Neural cell (in vitro differentiated cells): Measurements from ENCODE around the gene UBN2. TPM values are rescaled to one million over a fixed set of nuclear protein-coding genes. Genes with fewer than 3 reads are reported as not detected.

Experiments
- H2AFZ ChIP-seq: fragments of 200-600, 300-800 bp; sonication (generic), shearing (Covaris generic); 2 replicates; pipeline ENCODE4 v1.6.0; 2014; ENCODE audit warnings: low read depth, mild to moderate bottlenecking, antibody characterized with exemption, low read length, moderate library complexity
- H3F3A ChIP-seq: fragments of 200-600 bp; shearing (Covaris generic); 2 replicates; pipeline ENCODE4 v1.6.1; 2016; ENCODE audit warnings: mild to moderate bottlenecking, moderate library complexity, mixed read lengths, antibody characterized with exemption, low read length; ENCODE audit not compliant: insufficient read depth, poor library complexity, severe bottlenecking
- H3K27ac ChIP-seq: fragments of 200-600, 300-800 bp; sonication (generic), shearing (Covaris generic); 2 replicates; pipeline ENCODE4 v1.5.1; 2014; ENCODE audit warnings: mild to moderate bottlenecking, low read length, moderate library complexity
- H3K27me3 ChIP-seq: fragments of 300-800, 200-600 bp; sonication (generic), shearing (Covaris generic); 2 replicates; pipeline ENCODE4 v1.6.0; 2014; ENCODE audit warnings: mild to moderate bottlenecking, low read depth, low read length, moderate library complexity; ENCODE audit not compliant: insufficient read depth
- H3K36me3 ChIP-seq: fragments of 300-800, 200-600 bp; sonication (generic), shearing (Covaris generic); 2 replicates; pipeline ENCODE4 v1.5.1; 2014; ENCODE audit warnings: mild to moderate bottlenecking, antibody characterized with exemption, low read length, moderate library complexity; ENCODE audit not compliant: insufficient read depth
- H3K4me2 ChIP-seq: fragments of 300-800, 200-600 bp; sonication (generic), shearing (Covaris generic); 2 replicates; pipeline ENCODE4 v1.6.0; 2014; ENCODE audit warnings: mild to moderate bottlenecking, low read length
- H3K4me3 ChIP-seq: fragments of 300-800, 200-600 bp; sonication (generic), shearing (Covaris generic); 2 replicates; pipeline ENCODE4 v1.5.1; 2014; ENCODE audit warnings: mild to moderate bottlenecking, low read length, moderate library complexity
- H3K79me2 ChIP-seq: fragments of 200-600 bp; shearing (Covaris generic); replicated peaks from 2 replicates; pipeline ENCODE4 v1.6.0; 2014; ENCODE audit warnings: mild to moderate bottlenecking, low read length, moderate library complexity; ENCODE audit not compliant: insufficient read depth
- H3K9ac ChIP-seq: fragments of 300-800, 200-600 bp; sonication (generic), shearing (Covaris generic); 2 replicates; pipeline ENCODE4 v1.6.1; 2016; ENCODE audit warnings: mild to moderate bottlenecking, low read length, mixed read lengths
- H3K9me2 ChIP-seq: fragments of 200-600 bp; shearing (Covaris generic); 2 replicates; pipeline ENCODE4 v1.6.1; 2016; ENCODE audit warnings: mild to moderate bottlenecking, low read length, mixed read lengths; ENCODE audit not compliant: insufficient read depth
- H3K9me3 ChIP-seq: fragments of 200-600, 300-800 bp; sonication (generic), shearing (Covaris generic); 2 replicates; pipeline ENCODE4 v1.6.1; 2016; ENCODE audit warnings: mild to moderate bottlenecking, mixed run types, low read length, moderate library complexity, mixed read lengths
- H4K20me1 ChIP-seq: fragments of 200-600 bp; shearing (Covaris generic); 2 replicates; pipeline ENCODE4 v1.6.1; 2016; ENCODE audit warnings: mild to moderate bottlenecking, mixed run types; ENCODE audit not compliant: insufficient read depth
- EP300 ChIP-seq: fragments of 450-650 bp; conservative IDR thresholded peaks from 2 replicates; pipeline ENCODE4 v1.6.1; 2014; ENCODE audit warnings: antibody characterized with exemption, mild to moderate bottlenecking, moderate library complexity; ENCODE audit not compliant: poor library complexity, severe bottlenecking
- EZH2 ChIP-seq: fragments of 200-600, 300-800 bp; shearing (Covaris generic), sonication (generic); IDR thresholded peaks from 2 replicates; pipeline ENCODE4 v1.6.1; 2014; ENCODE audit warnings: antibody characterized with exemption, low read length, borderline replicate concordance, mild to moderate bottlenecking; ENCODE audit not compliant: insufficient read depth, poor library complexity, severe bottlenecking
- MXI1 ChIP-seq: fragments of 450-650 bp; conservative IDR thresholded peaks from 2 replicates; pipeline ENCODE4 v1.6.1; 2014; ENCODE audit warnings: antibody characterized with exemption, mild to moderate bottlenecking; ENCODE audit not compliant: poor library complexity, severe bottlenecking
- POLR2AphosphoS5 ChIP-seq: IDR thresholded peaks from 2 replicates; pipeline ENCODE4 v1.6.1; 2012
- RAD21 ChIP-seq: fragments of 450-650 bp; conservative IDR thresholded peaks from 2 replicates; pipeline ENCODE4 v1.6.1; 2014; ENCODE audit warnings: antibody characterized with exemption, mild to moderate bottlenecking, moderate library complexity
- SMC3 ChIP-seq: fragments of 450-650 bp; conservative IDR thresholded peaks from 2 replicates; pipeline ENCODE4 v1.6.1; 2014; ENCODE audit warnings: antibody characterized with exemption, mild to moderate bottlenecking, moderate library complexity; ENCODE audit not compliant: poor library complexity
- TAF1 ChIP-seq: IDR thresholded peaks from 2 replicates; pipeline ENCODE4 v1.6.1; 2012; ENCODE audit warnings: low read depth
- polyA plus RNA-seq: library from polyadenylated mRNA; depleted of rRNA; stranded (reverse); fragments of >200 nt; gene quantifications from 2 replicates; pipeline ENCODE4 v1.2.3, GENCODE V29; 2014
- TF ChIP-seq, protein P1 (sequence below): fragments of 450-650 bp; IDR thresholded peaks from 2 replicates; pipeline ENCODE4 v1.5.1; 2014; ENCODE audit warnings: antibody characterized with exemption, mild to moderate bottlenecking, moderate library complexity; ENCODE audit not compliant: poor library complexity, severe bottlenecking
- TF ChIP-seq, protein P2 (sequence below): IDR thresholded peaks from 2 replicates; pipeline ENCODE4 v1.6.1; 2012; ENCODE audit warnings: borderline replicate concordance

Gene UBN2
- polyA plus RNA-seq, 1 donor from 2014 or later, result 18.2 TPM

DNA sequence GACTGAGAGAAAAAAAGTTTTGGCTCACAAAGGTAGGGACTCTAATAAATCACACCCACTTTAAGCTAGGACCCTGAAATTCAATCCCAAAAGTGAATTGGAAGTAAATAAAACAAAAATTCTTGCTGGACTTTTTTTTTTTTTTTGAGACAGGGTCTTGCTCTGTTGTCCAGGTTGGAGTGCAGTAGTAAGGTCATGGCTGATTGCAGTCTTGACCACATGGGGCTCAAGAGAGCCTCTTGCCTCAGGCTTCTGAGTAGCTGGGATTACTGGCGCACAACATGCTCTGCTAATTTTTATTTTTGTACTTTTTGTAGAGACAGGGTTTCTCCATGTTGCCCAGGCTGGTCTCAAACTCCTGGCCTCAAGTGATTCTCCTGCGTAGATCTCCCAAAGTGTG lies 123.7 kb downstream of the UBN2 start:
- Histone ChIP-seq H3K4me2 (no peak overlapping the region), H3K79me2 (no peaks in the 10 kb centered on the region), H3K9ac (no peak overlapping the region), H3K9me2 (no peaks in the 10 kb centered on the region), H3F3A (no peaks in the 10 kb centered on the region), H3K9me3 (no peaks in the 10 kb centered on the region), H3K27ac (no peak overlapping the region), H4K20me1 (no peaks in the 10 kb centered on the region), H3K4me3 (no peak overlapping the region), H3K27me3 (no peaks in the 10 kb centered on the region), H3K36me3 (no peaks in the 10 kb centered on the region), H2AFZ (no peak overlapping the region)
- TF ChIP-seq MXI1, result no peak
- no peak for TF ChIP-seq POLR2AphosphoS5
- no peak for TF ChIP-seq RAD21
- no peak for TF ChIP-seq EZH2
- TF ChIP-seq TAF1, result no peak
- TF ChIP-seq, protein P1, sequence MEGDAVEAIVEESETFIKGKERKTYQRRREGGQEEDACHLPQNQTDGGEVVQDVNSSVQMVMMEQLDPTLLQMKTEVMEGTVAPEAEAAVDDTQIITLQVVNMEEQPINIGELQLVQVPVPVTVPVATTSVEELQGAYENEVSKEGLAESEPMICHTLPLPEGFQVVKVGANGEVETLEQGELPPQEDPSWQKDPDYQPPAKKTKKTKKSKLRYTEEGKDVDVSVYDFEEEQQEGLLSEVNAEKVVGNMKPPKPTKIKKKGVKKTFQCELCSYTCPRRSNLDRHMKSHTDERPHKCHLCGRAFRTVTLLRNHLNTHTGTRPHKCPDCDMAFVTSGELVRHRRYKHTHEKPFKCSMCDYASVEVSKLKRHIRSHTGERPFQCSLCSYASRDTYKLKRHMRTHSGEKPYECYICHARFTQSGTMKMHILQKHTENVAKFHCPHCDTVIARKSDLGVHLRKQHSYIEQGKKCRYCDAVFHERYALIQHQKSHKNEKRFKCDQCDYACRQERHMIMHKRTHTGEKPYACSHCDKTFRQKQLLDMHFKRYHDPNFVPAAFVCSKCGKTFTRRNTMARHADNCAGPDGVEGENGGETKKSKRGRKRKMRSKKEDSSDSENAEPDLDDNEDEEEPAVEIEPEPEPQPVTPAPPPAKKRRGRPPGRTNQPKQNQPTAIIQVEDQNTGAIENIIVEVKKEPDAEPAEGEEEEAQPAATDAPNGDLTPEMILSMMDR, result no peak
- no peak for TF ChIP-seq SMC3
- TF ChIP-seq, protein P2, sequence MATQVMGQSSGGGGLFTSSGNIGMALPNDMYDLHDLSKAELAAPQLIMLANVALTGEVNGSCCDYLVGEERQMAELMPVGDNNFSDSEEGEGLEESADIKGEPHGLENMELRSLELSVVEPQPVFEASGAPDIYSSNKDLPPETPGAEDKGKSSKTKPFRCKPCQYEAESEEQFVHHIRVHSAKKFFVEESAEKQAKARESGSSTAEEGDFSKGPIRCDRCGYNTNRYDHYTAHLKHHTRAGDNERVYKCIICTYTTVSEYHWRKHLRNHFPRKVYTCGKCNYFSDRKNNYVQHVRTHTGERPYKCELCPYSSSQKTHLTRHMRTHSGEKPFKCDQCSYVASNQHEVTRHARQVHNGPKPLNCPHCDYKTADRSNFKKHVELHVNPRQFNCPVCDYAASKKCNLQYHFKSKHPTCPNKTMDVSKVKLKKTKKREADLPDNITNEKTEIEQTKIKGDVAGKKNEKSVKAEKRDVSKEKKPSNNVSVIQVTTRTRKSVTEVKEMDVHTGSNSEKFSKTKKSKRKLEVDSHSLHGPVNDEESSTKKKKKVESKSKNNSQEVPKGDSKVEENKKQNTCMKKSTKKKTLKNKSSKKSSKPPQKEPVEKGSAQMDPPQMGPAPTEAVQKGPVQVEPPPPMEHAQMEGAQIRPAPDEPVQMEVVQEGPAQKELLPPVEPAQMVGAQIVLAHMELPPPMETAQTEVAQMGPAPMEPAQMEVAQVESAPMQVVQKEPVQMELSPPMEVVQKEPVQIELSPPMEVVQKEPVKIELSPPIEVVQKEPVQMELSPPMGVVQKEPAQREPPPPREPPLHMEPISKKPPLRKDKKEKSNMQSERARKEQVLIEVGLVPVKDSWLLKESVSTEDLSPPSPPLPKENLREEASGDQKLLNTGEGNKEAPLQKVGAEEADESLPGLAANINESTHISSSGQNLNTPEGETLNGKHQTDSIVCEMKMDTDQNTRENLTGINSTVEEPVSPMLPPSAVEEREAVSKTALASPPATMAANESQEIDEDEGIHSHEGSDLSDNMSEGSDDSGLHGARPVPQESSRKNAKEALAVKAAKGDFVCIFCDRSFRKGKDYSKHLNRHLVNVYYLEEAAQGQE, result no peak
- TF ChIP-seq EP300, result no peak

- Histone ChIP-seq H3K27ac (no peak overlapping the region), H3K79me2 (no peaks in the 10 kb centered on the region), H4K20me1 (no peaks in the 10 kb centered on the region), H3F3A (no peaks in the 10 kb centered on the region), H3K27me3 (no peaks in the 10 kb centered on the region), H3K36me3 (no peaks in the 10 kb centered on the region), H3K9me3 (no peaks in the 10 kb centered on the region), H2AFZ (no peak overlapping the region), H3K9ac (no peak overlapping the region), H3K9me2 (no peaks in the 10 kb centered on the region), H3K4me3 (no peak overlapping the region), H3K4me2 (no peak overlapping the region)
- TF ChIP-seq TAF1 (no peak), POLR2AphosphoS5 (no peak), SMC3 (no peak), EP300 (no peak), RAD21 (no peak), MXI1 (no peak), EZH2 (no peak)
- TF ChIP-seq, protein P1, result no peak
- TF ChIP-seq, protein P2, result no peak
Observed at GRCh38 chr7:139355320-139355719, 124.3 kb downstream of the UBN2 start.
